ENCODE results near the gene ITCH.
"Not testable (repeated sequence)": the region's sequence is repeated elsewhere in the genome, so short reads cannot be mapped to it uniquely, and the experiment has no call there.

The ITCH gene

DNA sequence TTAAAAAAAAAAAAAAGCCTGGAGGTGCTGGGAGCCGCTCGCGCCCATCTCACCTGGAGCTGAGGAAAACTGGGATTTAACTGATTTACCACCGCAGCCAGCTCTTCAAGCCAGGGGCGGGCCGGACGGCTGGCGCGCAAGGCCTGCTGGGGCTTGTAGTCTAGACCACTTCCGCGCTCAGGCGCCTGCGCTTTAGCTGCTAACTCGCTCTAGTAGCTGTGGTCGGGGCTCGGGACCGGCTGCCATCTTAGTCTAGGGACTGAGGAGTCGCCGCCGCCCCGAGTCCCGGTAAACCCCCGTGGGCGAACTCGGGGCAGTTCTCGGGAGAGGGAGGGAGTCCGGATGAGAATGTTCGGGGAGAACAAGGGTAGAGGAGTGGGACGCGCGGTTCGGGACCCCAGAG, at the start of gene ITCH:
ITCH (plus strand) TSS at position 212 of the 403 bp plus-strand sequence. CDS start 30,539 bp downstream, outside the sequence.
- peak; percentile 97 for DNase-seq (ENCODE audit: low spot score)

- DNase-seq (ENCODE audit: low spot score) = no peak
These were observed 47.8 kb upstream of the ITCH start for GRCh38 chr20:34315236-34315635.

DNA sequence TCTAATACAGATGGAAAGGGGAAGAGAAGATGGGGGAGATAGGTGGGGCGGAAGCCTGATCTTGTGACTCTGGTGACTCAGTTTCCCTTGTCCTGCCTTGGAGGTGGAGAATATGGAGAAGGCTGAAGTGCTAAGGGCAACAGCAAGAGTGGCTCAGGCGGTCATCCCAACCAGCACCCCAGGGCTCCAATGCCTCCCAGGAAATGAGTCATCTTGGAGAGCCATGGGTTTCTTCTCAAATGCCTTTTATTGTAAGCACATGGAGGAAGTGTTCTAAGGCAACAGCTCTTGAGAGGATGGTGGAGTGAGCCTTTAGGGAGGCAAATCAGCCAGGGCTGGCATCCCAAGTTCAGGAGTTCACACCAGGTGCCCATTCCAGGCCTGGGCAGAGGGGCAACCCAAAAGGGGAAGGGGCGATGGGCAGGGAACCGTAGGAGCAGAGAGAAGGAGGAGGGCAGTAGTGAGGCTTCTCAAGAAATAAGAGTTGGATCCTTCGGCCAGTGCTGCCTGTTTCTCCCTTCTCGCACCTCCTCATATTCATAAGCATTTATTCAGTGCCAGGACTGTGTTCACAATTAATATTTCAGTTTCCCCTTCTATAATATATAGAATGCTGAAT, 46.8 kb upstream of the ITCH start:
- DNase-seq (ENCODE audit: low spot score) = peak; percentile 87

- no peak for DNase-seq (ENCODE audit: low spot score)
These were observed 44.2 kb upstream of the ITCH start for GRCh38 chr20:34318609-34319443.

- DNase-seq (ENCODE audit: low spot score) = no peak
These were observed 42.2 kb upstream of the ITCH start for GRCh38 chr20:34320861-34321260.

DNA sequence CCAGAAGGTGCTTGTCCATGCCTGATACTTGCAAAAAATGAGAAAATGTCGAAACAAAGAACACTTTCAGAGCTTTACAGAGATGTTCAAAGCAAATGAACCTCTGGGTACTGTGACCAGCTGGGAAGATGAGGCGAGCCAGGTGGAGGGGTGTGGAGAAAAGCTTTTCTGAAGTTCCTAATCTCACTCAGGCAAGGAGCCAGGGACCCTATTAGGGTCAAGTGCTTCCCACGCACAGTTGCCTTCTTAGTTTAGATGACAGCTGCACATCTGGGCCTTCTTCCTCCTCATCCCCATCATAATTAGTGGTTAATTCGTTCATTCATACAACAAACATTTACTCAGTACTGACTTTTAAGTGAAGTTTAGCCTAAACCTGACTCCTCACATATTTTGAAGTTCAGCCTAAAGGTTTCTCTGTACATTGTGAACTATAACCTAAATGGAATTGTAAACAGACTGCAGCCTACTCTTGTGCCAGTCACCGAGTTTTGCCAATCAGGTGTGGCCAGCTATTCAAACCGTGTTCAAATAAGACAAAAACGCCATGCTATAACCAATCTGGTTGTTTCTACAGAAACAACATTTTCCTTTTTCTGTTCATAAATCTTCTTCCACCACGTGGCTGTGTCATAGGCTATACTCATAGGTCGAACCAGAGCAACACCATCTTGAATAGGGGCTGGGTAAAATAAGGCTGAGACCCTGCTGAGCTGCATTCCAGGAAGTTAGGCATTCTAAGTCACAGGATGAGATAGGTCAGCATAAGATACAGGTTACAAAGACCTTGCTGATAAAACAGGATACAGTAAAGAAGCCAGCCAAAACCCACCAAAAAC, 40.6 kb upstream of the ITCH start:
- no peak for DNase-seq (ENCODE audit: low spot score)

GRCh38 chr20:34324541-34324940, 38.5 kb upstream of the ITCH start:
- DNase-seq (ENCODE audit: low spot score) = no peak

GRCh38 chr20:34328207-34328606, 34.9 kb upstream of the ITCH start:
- not testable (repeated sequence) for DNase-seq (ENCODE audit: low spot score)

DNA sequence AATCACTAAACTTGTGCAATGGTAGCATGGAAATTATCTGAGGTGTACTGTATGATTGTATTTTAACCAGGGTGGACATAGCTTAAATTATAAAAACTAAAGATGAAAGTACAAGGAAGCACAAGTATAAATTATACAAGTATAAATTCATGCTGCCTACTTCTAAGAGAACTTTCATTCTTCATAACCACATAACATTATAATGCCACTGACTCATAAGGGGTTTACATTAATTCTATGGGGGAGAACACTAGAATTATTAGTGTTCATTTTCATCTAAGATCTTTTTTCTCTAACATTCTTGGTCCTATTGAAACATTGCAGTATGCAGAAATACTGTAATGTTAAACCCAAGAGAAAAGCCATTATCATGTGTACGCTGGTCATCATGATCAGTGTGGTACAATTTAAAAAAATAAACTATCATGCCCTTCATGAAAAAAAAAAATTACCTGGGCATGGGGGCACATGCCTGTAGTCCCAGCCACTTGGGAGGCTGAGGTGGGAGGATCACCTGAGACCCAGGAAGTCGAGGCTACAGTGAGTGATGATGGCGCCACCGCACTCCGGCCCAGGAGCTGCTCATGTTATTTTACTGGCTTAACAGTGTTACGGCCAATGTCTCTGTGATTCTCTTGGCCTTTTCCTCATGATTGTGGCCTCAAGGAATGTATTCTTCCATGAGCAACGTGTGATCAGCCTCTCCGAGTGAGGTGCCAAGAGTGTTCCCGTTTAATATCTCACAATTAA, 34.0 kb upstream of the ITCH start:
- DNase-seq (ENCODE audit: low spot score) = no peak

DNA sequence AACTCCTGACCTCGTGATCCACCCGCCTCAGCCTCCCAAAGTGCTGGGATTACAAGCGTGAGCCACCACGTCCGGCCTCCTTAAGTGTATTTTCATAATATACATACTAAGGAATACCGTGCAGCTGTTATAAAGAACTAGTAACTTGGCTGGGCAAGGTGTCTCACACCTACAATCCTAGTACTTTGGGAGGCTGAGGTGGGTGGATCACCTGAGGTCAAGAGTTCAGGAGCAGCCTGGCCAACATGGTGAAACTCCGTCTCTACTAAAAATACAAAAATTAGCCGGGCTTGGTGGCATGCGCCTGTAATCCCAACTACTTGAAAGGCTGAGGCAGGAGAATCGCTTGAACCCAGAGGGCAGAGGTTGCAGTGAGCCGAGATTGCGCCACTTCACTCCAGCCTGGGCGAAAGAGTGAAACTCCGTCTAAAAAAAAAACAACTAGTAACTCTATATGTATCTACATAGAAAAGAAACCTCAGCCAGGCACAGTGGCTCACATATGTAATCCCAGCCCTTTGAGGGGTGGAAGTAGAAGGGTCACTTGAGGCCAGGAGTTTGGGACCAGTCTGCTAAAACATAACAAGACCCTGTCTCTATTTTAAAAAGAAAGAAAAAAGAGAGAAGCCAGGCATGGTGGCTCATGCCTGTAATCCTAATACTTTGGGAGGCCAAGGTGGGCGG, 32.1 kb upstream of the ITCH start:
- DNase-seq (ENCODE audit: low spot score) = not testable (repeated sequence)

DNA sequence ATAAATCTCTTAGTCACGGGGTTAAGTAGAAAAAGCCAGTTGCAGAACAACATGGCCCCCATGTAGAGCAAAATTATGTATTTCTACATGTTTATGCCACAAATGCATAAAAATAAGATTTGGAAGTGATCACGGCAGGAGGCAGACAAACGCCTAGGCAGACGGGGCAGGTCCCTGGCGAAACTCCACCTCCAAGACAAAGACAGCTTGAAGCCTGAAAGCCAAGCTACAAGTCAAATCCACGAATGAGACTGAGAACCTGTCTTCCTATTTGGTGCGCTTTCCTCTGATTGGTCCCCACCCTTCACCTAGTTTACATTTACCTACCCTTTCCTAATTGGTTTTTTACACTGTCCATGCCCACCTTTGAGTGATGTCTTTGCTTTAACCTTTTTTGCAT, 31.2 kb upstream of the ITCH start:
- no peak for DNase-seq (ENCODE audit: low spot score)

- no peak for DNase-seq (ENCODE audit: low spot score)
These were observed 30.7 kb upstream of the ITCH start for GRCh38 chr20:34332262-34332920.

DNA sequence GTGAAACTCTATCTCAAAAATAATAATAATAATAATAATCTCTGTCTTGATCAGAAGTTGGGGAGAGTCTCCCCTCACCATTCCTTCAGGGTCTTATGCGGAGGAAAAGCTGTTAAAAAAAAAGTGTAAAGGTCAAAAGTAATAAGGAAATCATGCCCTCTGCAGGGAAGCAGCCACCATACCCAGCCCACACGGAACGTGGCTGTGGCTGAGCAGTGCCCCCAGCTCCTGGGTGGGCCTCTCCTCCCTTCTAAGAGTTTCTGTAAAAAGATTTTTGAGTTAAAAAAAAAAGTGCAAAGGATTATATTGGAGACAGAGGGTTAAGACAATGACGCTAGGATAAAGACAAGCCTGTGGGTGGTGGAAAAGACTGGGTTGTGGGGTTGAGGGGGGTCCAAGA, 29.3 kb upstream of the ITCH start:
- DNase-seq (ENCODE audit: low spot score) = no peak

DNA sequence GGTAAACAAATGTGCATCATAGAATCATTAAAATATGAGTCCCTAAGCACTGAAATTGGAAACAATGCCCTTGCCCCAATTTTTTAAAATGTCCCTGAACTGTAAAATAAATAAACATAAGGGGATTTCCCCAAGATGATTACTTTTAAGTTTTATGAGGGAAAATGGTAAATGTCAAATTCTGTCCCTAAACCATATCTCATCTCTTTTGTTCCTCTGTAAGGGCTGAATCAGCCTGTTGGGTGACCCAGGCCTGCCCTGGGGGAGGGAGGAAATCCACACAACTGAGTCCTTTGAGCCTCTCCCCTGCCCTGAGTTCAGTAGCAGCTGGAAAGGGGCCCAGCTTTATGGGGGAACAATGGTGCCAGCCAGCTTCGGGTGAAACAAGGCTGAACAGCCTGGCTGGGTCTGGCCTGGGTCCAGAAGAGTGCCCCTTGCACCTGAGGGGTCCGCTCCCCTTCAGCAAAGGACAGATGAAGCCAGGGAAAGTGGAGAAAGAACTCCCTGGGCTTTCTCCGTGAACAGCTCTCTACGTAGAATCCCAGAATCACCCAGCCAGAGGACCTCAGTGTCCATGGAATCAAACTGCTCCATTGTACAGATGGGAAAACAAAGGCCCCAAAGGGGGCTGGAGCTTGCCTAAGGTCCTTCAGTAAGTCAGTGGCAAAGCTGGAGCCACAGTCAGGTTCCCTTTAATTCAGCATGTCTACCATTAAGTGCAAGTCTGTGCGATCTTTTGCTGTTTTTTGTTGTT, 28.2 kb upstream of the ITCH start:
- DNase-seq (ENCODE audit: low spot score) = peak; percentile 91

GRCh38 chr20:34337544-34337943, 25.5 kb upstream of the ITCH start:
- DNase-seq (ENCODE audit: low spot score) = no peak

- DNase-seq (ENCODE audit: low spot score) = no peak
These were observed 24.9 kb upstream of the ITCH start for GRCh38 chr20:34337982-34338726.

- DNase-seq (ENCODE audit: low spot score) = not testable (repeated sequence)
These were observed 22.3 kb upstream of the ITCH start for GRCh38 chr20:34340726-34341125.

- not testable (repeated sequence) for DNase-seq (ENCODE audit: low spot score)
These were observed 21.9 kb upstream of the ITCH start for GRCh38 chr20:34341199-34341598.
